ENCODE data around the gene TMEM115.
A peak's percentile ranks its signal among the peaks of the same experiment; 100 is the strongest.

TMEM115 gene

DNA sequence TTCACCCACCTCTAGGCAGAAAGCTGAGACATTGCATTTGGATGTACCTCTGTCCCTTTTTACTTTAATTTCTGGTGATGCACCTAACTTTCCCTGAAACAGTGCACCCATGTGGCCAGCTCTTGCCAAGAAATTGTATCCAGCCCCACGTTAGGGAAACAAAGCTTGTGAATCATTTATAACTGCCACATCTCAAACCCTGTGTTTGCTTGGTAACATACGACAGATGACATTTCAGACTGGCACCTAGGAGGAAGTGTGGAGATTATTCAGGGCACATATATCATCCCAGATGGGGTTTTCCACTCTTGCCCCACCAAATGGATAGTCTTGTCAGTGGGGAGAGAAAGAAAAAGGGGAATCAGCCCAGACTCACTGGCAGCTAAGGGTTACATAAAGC is 6.5 kb downstream of the TMEM115 start:
- Mint-ChIP-seq H3K36me3 (peaks cover 22 to 47% of the 10 kb centered on the region in 2 donors), H3K4me1 (peaks cover 55 to 87% of the 10 kb centered on the region in 2 donors), H3K27ac (peak overlapping the region; percentile 67), H3K9me3 (no peaks in the 10 kb centered on the region), H3K4me3 (no peak overlapping the region), H3K27me3 (no peaks in the 10 kb centered on the region)
- no peak for DNase-seq
- no peak for ATAC-seq (replicated peaks)

GRCh38 chr3:50351323-50351697 is 8.0 kb downstream of the TMEM115 start:
- ATAC-seq (replicated peaks) = no peak
- peaks cover 47 to 84% of the 10 kb centered on the region in 2 donors for H3K4me1 Mint-ChIP-seq

GRCh38 chr3:50350527-50351322 is 8.6 kb downstream of the TMEM115 start, which contains the start of the genes CYB561D2 and NPRL2:
CYB561D2 (plus strand) TSS chr3:50350862; CDS start chr3:50351434, 572 bp downstream.
NPRL2 (minus strand) TSS chr3:50350775; CDS start chr3:50350652, 123 bp downstream.
- Mint-ChIP-seq H3K9me3 (no peaks in the 10 kb centered on the region), H3K36me3 (peaks cover 24 to 46% of the 10 kb centered on the region in 2 donors), H3K4me1 (peaks cover 48 to 84% of the 10 kb centered on the region in 2 donors), H3K4me3 (peak within 1 kb of the TSS; percentile 85 to 92), H3K27me3 (no peaks in the 10 kb centered on the region), H3K27ac (peak within 1 kb of the TSS; percentile 99)
- peak; percentile 98 for DNase-seq
- peak; percentile 90 to 93 for ATAC-seq (replicated peaks)

More at GRCh38 chr3:50351323-50351697, 8.0 kb downstream of the TMEM115 start:
- Mint-ChIP-seq H3K27me3 (no peaks in the 10 kb centered on the region), H3K9me3 (no peaks in the 10 kb centered on the region), H3K36me3 (peaks cover 24 to 48% of the 10 kb centered on the region in 2 donors), H3K27ac (peak overlapping the region; percentile 99), H3K4me3 (peak overlapping the region; percentile 85 to 92)
- DNase-seq = no peak

GRCh38 chr3:50350213-50350526 is 9.2 kb downstream of the TMEM115 start:
- Mint-ChIP-seq H3K4me1 (peaks cover 44 to 84% of the 10 kb centered on the region in 2 donors), H3K9me3 (no peaks in the 10 kb centered on the region), H3K27ac (peak overlapping the region; percentile 99), H3K36me3 (peaks cover 24 to 40% of the 10 kb centered on the region in 2 donors), H3K4me3 (peak overlapping the region; percentile 85 to 92), H3K27me3 (no peaks in the 10 kb centered on the region)
- DNase-seq (no peak), ATAC-seq (replicated peaks) (no peak)

- H3K9me3 Mint-ChIP-seq = no peaks in the 10 kb centered on the region
- peaks cover 43 to 83% of the 10 kb centered on the region in 2 donors for H3K4me1 Mint-ChIP-seq
- ATAC-seq (replicated peaks) (peak; percentile 17 to 19), DNase-seq (peak; percentile 47)
- no peaks in the 10 kb centered on the region for H3K27me3 Mint-ChIP-seq
- H3K27ac Mint-ChIP-seq = no peak overlapping the region
- peaks cover 12 to 28% of the 10 kb centered on the region in 2 donors for H3K36me3 Mint-ChIP-seq
- no peak overlapping the region for H3K4me3 Mint-ChIP-seq
Observed at GRCh38 chr3:50347187-50347813, 12.0 kb downstream of the TMEM115 start.

- peaks cover 39 to 86% of the 10 kb centered on the region in 2 donors for H3K4me1 Mint-ChIP-seq
- ATAC-seq (replicated peaks) (peak; percentile 25 to 34), DNase-seq (peak; percentile 63)
- no peaks in the 10 kb centered on the region for H3K27me3 Mint-ChIP-seq
- H3K27ac Mint-ChIP-seq = peak within 1 kb of the TSS; percentile 20
- H3K4me3 Mint-ChIP-seq = peak within 1 kb of the TSS; percentile 79 to 84
- peaks cover 10 to 25% of the 10 kb centered on the region in 2 donors for H3K36me3 Mint-ChIP-seq
- H3K9me3 Mint-ChIP-seq = no peaks in the 10 kb centered on the region
Observed at GRCh38 chr3:50345586-50346234, 13.6 kb downstream of the TMEM115 start, which contains the start of gene ZMYND10. ZMYND10 (minus strand) TSS chr3:50345732; CDS start chr3:50345579, 153 bp downstream.

GRCh38 chr3:50345008-50345407 is 14.3 kb downstream of the TMEM115 start:
- H3K9me3 Mint-ChIP-seq = no peaks in the 10 kb centered on the region
- peaks cover 33 to 81% of the 10 kb centered on the region in 2 donors for H3K4me1 Mint-ChIP-seq
- H3K36me3 Mint-ChIP-seq = peaks cover 10 to 19% of the 10 kb centered on the region in 2 donors
- peak overlapping the region; percentile 21 to 79 for H3K4me3 Mint-ChIP-seq
- no peak for ATAC-seq (replicated peaks)
- H3K27ac Mint-ChIP-seq = no peak overlapping the region
- no peak for DNase-seq
- H3K27me3 Mint-ChIP-seq = no peaks in the 10 kb centered on the region

GRCh38 chr3:50342813-50343633 is 16.3 kb downstream of the TMEM115 start:
- no peak overlapping the region for H3K27ac Mint-ChIP-seq
- no peak overlapping the region for H3K4me3 Mint-ChIP-seq
- no peaks in the 10 kb centered on the region for H3K9me3 Mint-ChIP-seq
- ATAC-seq (replicated peaks) (no peak), DNase-seq (no peak)
- H3K36me3 Mint-ChIP-seq = peaks cover 9 to 25% of the 10 kb centered on the region in 2 donors
- no peaks in the 10 kb centered on the region for H3K27me3 Mint-ChIP-seq
- peaks cover 31 to 81% of the 10 kb centered on the region in 2 donors for H3K4me1 Mint-ChIP-seq

- H3K4me1 Mint-ChIP-seq = peaks cover 26 to 74% of the 10 kb centered on the region in 2 donors
- DNase-seq (no peak), ATAC-seq (replicated peaks) (no peak)
- peak overlapping the region in 1 of 2 donors; percentile 90 for H3K4me3 Mint-ChIP-seq
- H3K27me3 Mint-ChIP-seq = no peaks in the 10 kb centered on the region
- peaks cover 10 to 24% of the 10 kb centered on the region in 2 donors for H3K36me3 Mint-ChIP-seq
- H3K27ac Mint-ChIP-seq = no peak overlapping the region
- H3K9me3 Mint-ChIP-seq = no peaks in the 10 kb centered on the region
Observed at GRCh38 chr3:50341996-50342650, 17.2 kb downstream of the TMEM115 start.

DNA sequence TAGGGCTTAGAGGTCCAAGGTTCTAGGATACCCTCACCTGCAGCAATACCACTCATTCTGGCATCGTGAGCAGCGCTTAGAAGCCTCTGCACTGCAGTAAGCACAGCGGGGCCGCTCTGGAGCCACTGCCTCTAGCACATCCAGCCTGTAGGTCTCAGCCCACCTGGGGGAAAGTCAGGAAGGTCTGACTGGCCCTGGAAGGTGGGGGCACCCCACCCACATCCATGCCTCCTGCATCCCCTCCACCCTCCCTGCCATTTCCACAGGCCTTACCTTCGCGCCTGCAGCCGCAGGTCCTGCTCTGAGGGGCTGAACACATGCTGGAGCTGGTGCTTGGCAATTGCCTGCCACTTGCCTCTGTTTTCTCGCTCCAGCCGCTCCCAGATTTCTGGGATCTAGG is 17.8 kb downstream of the TMEM115 start:
- H3K4me3 Mint-ChIP-seq = peak overlapping the region; percentile 90 to 94
- peak overlapping the region; percentile 98 for H3K27ac Mint-ChIP-seq
- H3K36me3 Mint-ChIP-seq = peaks cover 12 to 28% of the 10 kb centered on the region in 2 donors
- no peak for DNase-seq
- H3K27me3 Mint-ChIP-seq = no peaks in the 10 kb centered on the region
- no peaks in the 10 kb centered on the region for H3K9me3 Mint-ChIP-seq
- no peak for ATAC-seq (replicated peaks)
- peaks cover 27 to 74% of the 10 kb centered on the region in 2 donors for H3K4me1 Mint-ChIP-seq

DNA sequence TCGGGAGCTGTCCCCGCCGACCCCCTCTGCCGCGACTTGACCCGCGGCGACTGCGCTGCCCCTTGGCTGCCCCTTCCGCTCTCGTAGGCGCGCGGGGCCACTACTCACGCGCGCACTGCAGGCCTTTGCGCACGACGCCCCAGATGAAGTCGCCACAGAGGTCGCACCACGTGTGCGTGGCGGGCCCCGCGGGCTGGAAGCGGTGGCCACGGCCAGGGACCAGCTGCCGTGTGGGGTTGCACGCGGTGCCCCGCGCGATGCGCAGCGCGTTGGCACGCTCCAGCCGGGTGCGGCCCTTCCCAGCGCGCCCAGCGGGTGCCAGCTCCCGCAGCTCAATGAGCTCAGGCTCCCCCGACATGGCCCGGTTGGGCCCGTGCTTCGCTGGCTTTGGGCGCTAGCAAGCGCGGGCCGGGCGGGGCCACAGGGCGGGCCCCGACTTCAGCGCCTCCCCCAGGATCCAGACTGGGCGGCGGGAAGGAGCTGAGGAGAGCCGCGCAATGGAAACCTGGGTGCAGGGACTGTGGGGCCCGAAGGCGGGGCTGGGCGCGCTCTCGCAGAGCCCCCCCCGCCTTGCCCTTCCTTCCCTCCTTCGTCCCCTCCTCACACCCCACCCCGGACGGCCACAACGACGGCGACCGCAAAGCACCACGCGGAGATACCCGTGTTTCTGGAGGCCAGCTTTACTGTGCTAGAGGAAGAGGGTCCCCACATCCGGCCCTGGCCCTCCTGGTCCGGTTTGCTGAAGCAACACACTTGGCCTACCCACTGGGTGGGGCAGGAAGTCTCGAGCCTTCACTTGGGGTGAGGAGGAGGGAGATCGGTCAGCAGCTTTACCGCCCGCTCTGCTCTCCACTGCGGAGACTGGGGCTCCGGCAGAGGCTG is 18.6 kb downstream of the TMEM115 start, which contains the start of gene RASSF1:
TSS of gene RASSF1 (minus strand) at position 389 of the 882 bp plus-strand sequence. CDS start at position 358, 31 bp downstream.
- peak within 1 kb of the TSS; percentile 90 to 94 for H3K4me3 Mint-ChIP-seq
- ATAC-seq (replicated peaks) (peak; percentile 35), DNase-seq (peak; percentile 66)
- no peaks in the 10 kb centered on the region for H3K9me3 Mint-ChIP-seq
- H3K27ac Mint-ChIP-seq = peak within 1 kb of the TSS; percentile 98
- H3K36me3 Mint-ChIP-seq = peaks cover 16 to 36% of the 10 kb centered on the region in 2 donors
- H3K4me1 Mint-ChIP-seq = peaks cover 28 to 74% of the 10 kb centered on the region in 2 donors
- no peaks in the 10 kb centered on the region for H3K27me3 Mint-ChIP-seq

- Mint-ChIP-seq H3K4me3 (peak overlapping the region; percentile 90 to 94), H3K36me3 (peaks cover 16 to 42% of the 10 kb centered on the region in 2 donors), H3K27me3 (no peaks in the 10 kb centered on the region), H3K4me1 (peaks cover 30 to 74% of the 10 kb centered on the region in 2 donors), H3K9me3 (no peaks in the 10 kb centered on the region), H3K27ac (peak overlapping the region; percentile 98)
- peak in 1 of 2 donors; percentile 0 for ATAC-seq (replicated peaks)
- no peak for DNase-seq
Observed at GRCh38 chr3:50340147-50340447, 19.2 kb downstream of the TMEM115 start.

All from stimulated activated naive B cell treated with anti-CD40 and anti-IgM and Interleukin-4, amounts not matched to agents 10 μg/mL and 1 μg/mL and 100 μg/mL, for 72 hours (primary cell).